Activated T-cell treated with anti-CD3 and anti-CD28 coated beads for 4 hours (primary cell): ENCODE measurements around the gene DPYD.

Source experiments
- DNase-seq: peaks from one replicate; pipeline ENCODE4 v3.0.0-alpha.2; 2020

Gene DPYD

DNA sequence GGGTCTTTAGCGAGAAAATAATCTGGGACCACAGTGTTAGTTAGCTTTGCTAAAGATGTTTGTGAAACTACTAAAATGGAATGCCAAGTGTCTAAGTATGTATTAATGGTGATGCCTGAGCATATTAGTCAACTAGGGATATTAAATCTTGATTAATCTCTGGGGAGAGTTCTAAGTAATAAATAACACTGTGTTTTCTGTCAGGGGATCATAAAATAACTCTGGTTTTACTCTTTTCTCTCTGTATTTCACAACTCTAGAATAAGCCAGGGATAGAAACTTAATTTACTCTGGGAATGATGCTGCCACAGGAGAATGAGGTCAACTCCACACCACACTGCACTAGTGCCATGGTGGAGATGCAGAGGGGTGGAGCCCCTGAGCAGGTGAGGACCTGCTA lies 800.0 kb downstream of the DPYD start:
- DNase-seq, result no peak

DNA sequence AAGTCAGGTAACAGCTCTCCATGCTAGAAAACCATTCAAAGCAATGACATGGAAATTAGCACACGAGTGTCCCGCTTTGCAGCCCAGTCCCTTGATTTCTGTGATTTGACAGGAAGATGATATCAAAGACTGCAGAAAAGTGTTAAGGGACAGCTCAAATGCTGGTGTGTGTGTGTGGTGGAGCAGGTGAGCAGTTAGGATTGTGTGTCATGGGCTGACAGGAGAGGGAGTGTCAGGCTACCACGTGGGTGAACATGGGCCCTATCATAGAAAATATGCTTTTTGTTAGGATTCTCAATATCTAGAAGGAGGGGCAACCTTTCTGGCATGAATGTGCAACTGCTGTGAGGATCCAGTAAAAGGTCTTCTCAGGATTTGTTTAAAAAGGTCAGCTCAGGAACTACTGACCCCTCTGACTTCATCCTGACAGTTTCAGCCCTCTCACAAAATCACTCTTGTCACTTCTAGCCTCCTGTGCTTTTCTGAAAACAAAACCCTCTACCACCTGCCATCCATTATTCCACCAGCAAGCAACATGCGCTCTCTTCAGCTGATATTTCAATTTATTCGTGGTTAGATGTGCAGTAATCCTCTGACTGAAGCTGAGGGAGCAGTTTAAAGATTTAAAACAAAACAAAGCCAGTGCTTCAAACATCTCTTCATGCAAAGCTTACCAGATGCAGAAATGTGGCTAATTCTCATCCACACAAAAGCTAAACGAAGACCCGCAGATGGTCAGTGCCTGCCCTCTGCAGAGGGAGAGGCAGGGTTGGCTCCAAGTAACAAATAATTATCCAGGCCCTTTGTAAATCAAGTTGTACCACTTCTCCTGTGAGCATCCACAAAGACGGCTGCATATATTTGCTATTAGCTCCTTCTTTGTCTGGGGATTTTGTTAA lies 801.3 kb downstream of the DPYD start:
- DNase-seq, result no peak

DNA sequence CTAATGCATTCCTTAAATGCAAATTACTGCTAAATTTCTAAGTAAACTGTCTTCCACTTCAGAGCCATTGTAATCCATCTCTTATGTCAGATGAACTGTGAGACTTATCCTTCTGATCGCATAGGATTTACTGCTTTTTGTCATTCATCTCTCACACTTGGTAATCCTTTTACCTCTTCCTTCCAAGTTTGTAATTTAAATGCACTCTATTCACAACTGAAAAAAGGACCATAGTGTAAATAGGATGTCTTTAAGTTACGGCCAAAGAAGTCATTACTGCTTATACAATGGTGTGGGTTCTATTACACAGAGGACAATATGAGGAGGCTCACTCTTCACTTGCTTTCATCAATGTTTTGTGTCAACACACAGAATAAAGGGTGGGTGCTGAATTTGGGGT lies 806.0 kb downstream of the DPYD start:
- DNase-seq, result no peak

DNA sequence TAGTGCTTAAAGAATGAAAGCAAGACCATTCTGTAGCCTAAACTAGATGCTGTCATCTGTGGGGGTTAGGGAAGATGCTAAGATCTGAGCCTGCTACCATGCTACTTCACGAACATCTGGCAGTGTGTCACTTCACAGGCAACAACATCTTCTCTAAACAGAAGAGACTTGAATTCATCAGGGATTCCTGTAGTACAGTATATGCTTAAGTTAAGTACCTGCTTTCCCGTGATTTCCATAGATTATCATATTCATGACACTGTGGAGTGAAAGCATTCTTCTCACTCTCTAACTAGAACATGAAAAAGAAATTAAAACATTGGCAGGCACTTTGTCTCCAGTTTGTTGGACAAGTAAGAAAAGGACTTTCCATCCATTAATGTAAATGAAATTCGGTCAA lies 808.4 kb downstream of the DPYD start:
- DNase-seq, result no peak

DNA sequence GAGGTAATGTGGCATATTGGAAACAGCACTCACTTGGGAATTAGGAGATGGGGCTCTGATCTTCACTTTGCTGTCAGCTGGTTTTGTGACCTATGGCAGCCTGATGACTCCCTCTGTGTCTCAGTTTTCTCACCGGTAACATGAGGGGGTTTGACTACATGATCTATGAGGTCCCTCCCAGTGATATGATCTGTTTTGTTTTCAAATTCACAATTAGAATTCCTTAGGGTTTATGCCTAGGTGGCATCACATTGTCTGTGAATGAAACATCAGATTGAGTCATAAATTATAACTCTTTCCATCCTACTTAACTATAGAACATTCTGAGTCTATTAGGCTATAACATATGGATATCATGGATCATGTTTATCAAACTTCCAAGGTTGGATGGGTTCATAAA lies 812.7 kb downstream of the DPYD start:
- no peak for DNase-seq

DNA sequence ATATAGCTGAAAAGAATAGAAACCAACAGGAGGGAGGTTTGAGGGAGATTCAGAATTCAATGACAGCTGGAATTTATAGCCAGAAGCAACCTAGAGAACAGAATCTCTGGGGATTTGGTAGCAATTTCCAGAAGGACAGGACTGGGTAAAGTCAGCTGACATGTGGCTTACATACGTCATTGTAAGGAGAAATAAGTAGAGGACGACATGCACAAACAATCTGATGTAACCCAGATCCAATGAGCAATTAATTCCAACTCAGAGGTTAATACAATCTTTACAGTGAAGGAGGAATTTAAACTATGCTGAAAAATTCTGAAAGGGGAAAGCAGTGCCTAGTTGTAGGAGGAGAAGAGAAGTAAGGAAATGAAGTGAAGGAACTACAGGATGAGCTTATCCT lies 815.3 kb downstream of the DPYD start:
- DNase-seq, result no peak

DNA sequence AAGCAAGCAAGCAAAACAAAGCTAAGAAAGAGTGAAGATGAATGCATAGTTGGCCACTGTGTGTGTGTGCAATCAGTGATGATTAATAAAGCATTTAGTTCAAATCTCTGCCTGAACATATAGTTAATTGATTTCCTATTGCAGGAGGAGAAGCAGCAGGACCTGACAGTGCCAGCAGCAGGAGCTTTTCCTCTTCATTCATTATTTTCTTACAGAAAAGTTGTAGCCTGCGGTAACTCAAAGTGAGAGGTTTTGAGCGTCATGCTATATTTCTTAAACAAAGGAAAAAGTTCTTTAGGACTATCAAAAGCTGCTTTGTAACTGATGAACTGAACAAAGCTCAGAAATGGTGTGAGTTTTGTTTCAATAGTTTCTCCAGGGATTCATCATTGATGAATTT lies 819.3 kb downstream of the DPYD start:
- no peak for DNase-seq

DNA sequence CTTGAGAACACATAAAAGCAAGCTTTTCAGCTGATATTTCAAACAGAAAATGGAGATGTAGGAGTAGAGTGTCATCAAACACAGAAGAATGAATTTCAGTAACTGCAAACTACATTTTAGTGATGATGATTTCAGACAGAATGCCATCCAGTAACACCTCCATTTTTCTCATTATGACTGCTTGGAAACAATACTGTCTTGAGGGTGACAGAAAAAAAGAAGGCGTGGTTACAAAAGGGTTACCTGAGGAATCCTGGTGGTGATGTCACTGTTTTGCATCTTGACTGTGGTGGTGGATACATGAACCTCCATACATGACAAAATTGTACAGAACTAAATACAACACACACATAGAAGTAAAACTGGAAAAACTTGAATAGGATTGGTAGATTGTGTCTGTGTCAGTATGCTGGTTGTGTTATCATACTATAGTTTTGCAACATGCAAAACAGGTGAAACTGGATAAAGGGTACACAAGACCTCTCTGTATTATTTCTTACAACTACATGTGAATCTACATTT lies 823.4 kb downstream of the DPYD start:
- DNase-seq, result no peak

DNA sequence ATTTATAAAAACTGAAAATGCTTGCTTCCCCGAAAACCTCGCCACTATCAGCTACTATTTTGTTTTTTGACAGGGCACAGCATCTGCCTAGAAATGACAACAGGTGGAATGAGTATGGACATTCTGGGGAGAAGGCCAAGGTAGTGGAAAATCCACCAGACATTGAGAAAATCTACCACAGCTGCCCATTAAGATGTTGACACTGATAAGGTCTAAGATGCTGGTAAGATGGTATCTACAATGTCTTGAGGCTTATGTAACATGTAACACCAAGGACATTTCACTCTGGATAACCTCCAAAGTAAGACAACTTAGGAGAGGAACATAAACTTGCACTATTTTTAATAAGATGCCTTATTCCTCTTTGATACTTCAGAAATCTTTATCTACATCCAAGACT lies 825.1 kb downstream of the DPYD start:
- DNase-seq, result no peak

DNA sequence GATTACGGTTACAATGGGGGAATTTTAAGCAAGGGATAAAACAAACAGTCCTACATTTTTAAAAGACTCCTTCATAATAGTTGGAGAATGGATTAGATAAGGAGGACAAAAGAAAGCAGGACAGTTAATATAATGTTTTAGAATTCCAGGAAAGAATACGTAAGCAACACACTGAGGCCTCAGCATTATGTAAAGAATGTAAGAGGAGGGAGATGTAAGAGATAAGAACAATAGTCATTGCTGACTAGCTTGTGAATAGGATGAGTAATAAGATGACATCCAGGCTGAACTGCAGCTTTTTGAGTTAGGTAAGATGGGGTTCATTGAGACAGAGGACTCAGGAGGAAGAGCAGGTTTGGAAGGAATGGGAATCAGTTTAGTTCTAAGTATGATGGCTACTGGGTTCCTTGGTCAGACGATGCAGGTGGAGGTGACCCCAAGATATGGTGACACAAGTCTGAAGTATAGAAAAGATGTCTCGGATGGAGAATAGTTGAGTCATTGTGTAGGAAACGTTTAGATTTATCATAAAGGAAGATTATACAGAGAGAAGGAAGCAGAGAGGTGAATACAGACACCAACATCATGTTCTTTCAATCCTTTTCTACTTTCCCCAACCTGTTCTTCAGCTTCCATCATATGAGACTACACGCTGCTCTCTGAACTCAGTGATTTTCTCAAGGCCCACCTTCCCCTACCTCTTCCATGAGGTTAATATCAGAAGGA lies 826.4 kb downstream of the DPYD start:
- no peak for DNase-seq

DNA sequence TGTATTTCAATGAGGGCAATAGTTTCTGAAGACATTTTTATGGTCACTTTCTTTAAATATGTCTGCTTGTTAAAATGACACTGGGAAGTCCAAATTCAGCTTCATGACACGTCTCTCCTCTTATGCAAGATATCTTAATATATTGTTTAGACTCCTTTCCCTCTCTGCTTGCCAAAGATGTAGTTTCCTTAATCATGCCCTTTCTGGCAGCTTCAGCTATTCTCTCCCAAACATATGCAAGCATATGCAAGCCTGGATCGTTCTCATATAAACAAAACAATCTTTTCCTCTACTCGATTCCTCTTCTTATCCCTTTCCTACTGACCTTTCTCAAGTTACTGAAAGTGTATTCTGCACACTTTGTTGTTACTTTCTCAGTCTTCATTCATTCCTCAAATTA lies 827.1 kb downstream of the DPYD start:
- DNase-seq, result no peak

DNA sequence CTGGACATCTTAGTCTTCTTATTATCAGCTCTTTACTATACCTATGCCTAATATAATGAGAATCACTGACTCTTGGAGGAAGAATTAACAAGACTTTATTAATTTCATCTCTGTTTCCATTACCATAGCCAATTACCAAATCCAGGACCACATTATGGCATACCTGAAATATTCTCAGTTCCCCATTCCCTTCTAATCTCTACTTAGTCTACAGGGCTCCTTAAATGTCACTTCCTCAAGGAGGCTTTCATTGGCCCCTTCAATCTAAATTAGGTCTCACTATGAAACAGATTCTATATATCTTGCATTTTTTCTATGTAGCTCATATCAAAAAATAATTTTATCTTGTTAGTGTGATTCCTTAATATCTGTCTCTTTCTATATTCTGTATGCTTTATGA lies 828.0 kb downstream of the DPYD start:
- DNase-seq, result no peak

DNA sequence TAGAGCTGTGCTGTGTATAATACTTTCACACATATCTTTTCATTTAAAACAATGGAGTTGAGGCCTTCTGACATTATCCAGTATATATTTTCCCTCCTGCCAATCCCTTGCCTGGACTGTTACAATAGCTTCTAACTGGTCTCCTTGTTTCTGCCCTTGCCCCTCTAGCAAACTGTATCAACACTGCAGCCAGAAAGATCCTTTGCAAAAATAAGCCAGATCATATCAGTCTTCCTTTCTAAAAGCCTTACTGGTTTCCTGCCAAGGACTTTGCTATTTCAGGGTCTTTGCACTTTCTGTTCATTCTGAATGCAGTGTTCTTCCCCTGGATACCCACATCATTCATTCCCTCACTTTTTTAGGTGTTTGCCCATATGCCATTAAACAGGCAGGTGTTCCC lies 829.2 kb downstream of the DPYD start:
- DNase-seq, result no peak

DNA sequence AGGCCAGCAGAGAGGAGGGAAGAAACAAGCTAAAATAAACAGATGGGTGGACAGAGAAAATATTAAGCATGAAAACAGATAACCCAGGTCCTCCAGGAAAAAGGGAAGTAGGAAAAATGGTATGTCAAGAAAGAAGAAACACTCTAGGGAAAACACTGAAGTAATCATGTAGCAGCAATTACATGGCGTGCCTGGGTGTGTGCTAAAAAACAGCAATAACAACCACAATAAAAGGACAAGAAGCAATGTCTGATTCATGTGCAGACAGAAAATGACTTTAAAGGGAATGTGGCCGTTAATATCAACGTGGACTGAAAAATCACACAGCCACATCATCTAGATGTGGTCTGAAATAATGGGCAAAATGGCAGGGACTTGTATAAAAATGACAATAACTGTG lies 829.6 kb downstream of the DPYD start:
- DNase-seq, result no peak

DNA sequence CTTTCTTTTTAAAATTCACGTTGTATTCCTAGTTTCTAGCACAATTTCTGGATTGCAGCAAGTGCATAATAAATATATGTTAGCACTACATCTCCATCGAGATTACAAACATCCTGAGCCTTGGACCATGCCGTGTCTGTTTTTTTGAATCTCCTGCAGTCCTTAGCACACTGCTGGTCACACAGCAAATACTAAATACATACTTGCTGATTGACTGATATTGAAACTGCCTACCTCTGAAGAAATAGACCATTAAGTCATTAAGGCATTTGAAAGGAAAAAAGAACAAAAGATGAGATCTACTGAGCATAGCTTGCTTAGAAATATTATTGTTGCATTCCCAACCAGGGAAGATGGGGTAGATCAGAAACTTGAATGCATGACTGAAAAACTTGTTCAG lies 830.1 kb downstream of the DPYD start:
- no peak for DNase-seq

DNA sequence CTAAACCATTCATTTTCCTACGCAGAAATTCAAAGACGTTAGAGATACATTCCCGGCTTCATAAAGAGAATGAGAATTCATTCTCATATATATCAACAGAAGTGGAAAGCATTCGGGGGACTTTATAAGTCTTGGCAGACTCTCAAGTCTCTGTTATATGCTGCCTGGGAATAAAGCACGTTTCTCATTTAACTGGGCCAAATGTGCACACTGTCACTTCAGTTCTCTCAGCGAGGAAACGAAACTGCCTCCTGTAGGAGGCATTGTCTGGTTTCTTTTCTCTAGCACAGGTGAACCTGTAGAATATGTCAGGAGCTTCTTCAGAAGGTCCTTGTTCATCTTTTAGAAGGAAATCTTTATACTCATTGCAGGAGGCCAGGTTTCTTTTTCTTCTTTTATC lies 831.7 kb downstream of the DPYD start:
- no peak for DNase-seq

DNA sequence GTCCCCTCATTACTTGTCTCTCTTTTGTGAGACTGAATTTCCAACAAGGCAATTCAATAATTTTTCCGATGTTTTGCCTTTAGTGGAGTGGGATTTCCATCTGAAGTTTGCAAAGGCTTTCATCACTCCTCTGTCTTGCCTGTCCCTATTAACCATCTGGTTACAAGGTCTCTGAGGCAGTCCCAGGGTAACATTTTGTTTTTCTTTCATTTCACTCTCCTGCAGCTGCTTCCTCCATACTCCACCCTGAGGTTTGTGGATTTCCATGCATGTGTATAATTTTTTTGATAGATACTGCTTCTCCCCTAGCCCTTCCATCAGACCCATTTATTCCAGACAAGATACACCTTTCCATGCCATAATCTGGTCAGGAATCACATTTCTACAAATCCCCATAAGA lies 832.4 kb downstream of the DPYD start:
- no peak for DNase-seq

DNA sequence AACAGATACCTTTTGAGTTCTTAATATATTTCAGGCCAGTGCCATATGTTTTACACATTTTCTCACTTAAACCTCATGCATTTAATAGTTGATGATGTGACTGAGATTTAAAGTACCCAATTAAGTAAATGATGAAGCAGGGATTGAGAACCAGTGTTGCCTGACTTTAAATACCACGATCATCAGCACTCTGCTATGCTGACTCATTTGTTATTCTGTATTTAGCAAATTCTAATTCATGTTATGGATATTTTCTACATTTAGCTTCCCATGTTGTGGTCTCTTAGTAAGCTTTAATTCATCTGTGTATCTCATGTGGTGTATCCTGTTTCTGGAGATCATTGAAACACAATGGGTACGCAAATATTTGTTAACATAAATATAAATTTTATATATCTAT lies 836.3 kb downstream of the DPYD start:
- no peak for DNase-seq

DNA sequence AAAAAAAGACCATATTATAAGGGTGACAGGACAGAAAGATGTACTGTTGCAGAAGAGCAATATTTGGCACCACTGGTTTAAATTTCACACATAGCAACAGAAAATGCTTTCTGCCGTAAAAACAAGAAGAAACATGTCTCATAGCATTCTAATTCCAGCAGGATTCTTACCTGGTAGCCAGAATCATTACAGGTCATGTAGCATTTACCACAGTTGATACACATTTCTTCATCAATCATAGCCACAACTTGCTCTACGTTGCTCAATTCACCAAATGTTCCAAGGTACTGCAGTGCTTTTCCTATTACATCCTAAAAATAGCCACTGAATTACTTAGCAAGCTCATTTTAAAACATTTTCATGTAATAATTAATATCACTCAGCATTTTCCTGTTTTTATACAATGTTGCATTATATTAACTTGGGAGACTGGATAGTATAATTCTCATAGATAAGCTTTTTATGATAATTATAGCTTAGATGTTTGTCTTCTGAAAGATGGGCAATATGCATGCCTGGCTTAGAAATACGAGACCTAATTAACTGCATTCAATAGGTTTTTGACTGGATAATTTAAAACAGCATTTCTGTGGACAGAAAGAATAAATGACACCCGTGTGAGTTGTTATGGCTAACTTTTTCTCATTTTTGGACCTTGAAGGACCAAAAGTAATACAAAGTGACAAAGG lies 838.5 kb downstream of the DPYD start:
- no peak for DNase-seq

DNA sequence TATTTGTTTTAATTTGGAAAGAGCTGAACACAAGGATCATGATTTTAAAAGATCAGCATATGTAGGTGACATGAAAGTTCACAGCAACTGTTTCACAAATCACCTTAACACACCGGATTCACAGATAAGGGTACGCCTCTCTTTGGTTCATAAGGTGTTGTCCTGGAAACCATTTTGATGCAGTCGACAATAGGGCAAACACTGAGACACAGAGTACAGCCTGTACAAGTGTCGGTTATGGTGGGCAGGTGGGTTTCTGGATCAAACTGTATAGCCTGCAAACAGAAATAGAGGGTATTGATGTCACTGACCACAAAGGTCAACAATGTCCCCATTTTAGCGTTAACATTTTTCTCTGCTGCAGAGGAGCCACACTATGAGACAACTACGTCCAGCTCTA lies 842.0 kb downstream of the DPYD start:
- DNase-seq, result no peak

DNA sequence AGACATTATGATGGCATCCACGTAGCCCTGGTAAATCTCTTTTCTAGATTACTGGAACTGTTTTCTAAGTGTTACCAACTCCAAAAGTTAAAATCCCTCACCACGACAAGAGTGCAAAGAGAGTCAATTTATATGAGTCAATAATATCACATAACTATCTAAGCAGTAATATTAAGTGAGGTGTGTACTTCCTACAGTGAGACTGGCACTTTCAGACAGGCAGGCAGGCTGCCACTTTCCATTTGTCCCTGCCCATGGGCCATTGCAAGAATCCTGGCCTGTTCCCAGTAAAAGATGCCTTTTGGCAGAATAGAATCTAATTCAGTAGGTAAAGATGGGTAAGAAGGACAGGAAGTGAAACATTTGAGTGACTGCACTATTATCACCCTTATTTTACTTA lies 843.6 kb downstream of the DPYD start:
- DNase-seq, result no peak

DNA sequence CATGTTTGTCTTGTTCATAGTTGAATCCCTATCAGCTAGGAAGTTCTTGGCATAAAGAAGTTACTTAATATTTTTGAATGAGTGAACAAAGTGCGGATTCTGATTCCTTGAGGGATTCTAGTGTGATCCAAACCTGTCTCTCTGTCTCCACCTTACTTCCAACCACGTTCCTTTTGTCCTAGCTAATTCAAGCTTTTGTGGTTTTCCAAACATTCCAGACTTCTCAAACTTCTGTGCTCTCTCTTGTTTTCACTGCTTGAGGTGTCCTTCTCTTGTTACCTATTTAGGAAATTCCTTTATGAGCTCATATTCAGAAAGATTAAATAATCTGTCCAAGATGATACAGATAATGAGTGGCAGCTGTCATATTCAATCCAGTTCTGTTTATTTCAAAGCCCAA lies 846.1 kb downstream of the DPYD start:
- DNase-seq, result no peak

DNA sequence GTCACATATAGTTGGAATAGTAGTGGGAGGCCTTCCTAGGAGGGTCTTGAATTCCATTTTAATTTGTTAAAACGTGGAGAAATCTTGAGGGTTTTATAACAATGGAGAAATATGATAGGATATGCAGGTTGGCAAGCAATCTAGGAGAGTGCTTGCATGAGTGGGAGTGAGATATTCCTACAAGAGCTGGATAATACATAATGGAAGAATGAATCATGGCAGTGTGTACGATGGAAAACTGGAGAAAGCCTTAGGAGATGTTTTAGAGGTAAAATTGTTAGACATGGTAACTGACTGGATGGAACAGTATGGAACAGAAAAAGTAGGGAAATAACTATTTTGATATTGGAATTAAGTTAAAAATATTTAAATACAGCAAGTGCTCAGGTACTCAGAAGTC lies 846.9 kb downstream of the DPYD start:
- no peak for DNase-seq

DNA sequence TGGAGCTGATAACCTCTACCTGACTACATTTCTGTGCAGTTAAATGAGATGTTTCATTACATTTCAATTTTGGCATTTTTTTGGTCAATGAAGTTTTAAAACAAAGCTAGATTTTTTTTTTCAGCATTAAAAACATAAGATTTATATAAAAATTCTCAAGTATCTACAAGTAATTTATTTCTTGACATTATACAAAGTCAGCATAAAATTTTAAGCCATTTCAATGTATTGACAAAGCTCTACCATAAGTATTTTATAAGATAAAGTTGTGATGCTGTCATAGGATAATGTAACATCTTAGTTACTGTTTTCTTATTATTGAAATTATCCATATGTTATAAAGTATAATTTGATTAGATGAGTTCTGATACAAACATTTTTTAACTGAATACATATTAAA lies 847.7 kb downstream of the DPYD start:
- DNase-seq, result no peak
